ENCODE measurements around the gene ADGRD2. TPM values are rescaled to one million over a fixed set of nuclear protein-coding genes. Genes with fewer than 3 reads are reported as not detected.

Gene ADGRD2
- total RNA-seq, 1 experiment from 2014 or later, result not detected

GRCh38 chr9:124450931-124451661 lies 845 bp downstream of the ADGRD2 start:
- ChIA-PET POLR2A (ENCODE audit: unreplicated experiment) (no interaction called here), CTCF (no interaction called here)
- Histone ChIP-seq H3K27ac (ENCODE audit: low read length) (no peak overlapping the region), H3K9me2 (replicated peaks; ENCODE audit: low read length) (no peaks in the 10 kb centered on the region), H2AFZ (ENCODE audit: low read length) (no peak overlapping the region), H3K79me2 (ENCODE audit: low read length) (no peaks in the 10 kb centered on the region), H3K9ac (ENCODE audit: low read length) (no peak overlapping the region), H3K9me3 (ENCODE audit: low read length) (no peaks in the 10 kb centered on the region), H3F3A (ENCODE audit: low read length, unreplicated experiment) (no peaks in the 10 kb centered on the region), H4K20me1 (ENCODE audit: low read length) (no peaks in the 10 kb centered on the region), H3K4me1 (ENCODE audit: insufficient read depth, low read length) (no peaks in the 10 kb centered on the region), H3K4me2 (ENCODE audit: low read length) (no peak overlapping the region), H3K4me3 (ENCODE audit: low read length) (no peak overlapping the region), H3K36me3 (ENCODE audit: low read depth, low read length) (no peaks in the 10 kb centered on the region), H3K27me3 (ENCODE audit: low read length) (no peaks in the 10 kb centered on the region)
- TF ChIP-seq, protein P1, sequence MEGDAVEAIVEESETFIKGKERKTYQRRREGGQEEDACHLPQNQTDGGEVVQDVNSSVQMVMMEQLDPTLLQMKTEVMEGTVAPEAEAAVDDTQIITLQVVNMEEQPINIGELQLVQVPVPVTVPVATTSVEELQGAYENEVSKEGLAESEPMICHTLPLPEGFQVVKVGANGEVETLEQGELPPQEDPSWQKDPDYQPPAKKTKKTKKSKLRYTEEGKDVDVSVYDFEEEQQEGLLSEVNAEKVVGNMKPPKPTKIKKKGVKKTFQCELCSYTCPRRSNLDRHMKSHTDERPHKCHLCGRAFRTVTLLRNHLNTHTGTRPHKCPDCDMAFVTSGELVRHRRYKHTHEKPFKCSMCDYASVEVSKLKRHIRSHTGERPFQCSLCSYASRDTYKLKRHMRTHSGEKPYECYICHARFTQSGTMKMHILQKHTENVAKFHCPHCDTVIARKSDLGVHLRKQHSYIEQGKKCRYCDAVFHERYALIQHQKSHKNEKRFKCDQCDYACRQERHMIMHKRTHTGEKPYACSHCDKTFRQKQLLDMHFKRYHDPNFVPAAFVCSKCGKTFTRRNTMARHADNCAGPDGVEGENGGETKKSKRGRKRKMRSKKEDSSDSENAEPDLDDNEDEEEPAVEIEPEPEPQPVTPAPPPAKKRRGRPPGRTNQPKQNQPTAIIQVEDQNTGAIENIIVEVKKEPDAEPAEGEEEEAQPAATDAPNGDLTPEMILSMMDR (conservative IDR thresholded peaks at IDR 0.05; ENCODE audit: low read depth, low read length), result no peak
- TF ChIP-seq EZH2phosphoT487 (IDR thresholded peaks at IDR 0.05; ENCODE audit: borderline replicate concordance, low read length) (no peak), EZH2 (IDR thresholded peaks at IDR 0.05; ENCODE audit: low read length, unreplicated experiment) (no peak)
- BruUV-seq (replicated peaks), result no TSS peak
- intact Hi-C loops (cut with micrococcal nuclease), result no loop called here
- ATAC-seq, result no peak
- DNase-seq, result no peak

DNA sequence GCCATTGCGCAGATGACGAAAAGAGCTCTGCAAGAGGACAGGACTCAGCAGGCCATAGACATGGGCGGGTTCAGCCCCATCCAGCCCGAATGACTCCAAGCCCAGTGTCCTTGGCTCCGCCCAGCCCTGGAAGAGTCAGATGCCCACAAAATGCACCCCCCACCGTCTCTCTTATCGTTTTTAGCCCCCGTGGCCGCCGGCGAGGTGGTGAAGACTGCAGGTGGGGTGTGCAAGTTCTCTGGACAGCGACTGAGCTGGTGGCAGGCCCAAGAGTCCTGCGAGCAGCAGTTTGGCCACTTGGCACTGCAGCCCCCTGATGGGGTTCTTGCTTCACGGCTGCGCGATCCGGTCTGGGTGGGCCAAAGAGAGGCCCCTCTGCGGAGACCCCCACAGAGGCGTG lies 2.1 kb downstream of the ADGRD2 start:
- no peak overlapping the region for H3K27ac ChIP-seq (ENCODE audit: low read length)

More for the DNA sequence above, 2.1 kb downstream of the ADGRD2 start:
- no peaks in the 10 kb centered on the region for H3K9me2 ChIP-seq (replicated peaks; ENCODE audit: low read length)
- intact Hi-C loops (cut with micrococcal nuclease), result no loop called here
- H3K4me1 ChIP-seq (ENCODE audit: insufficient read depth, low read length), result no peaks in the 10 kb centered on the region
- no peaks in the 10 kb centered on the region for H3K27me3 ChIP-seq (ENCODE audit: low read length)
- H3K79me2 ChIP-seq (ENCODE audit: low read length), result no peaks in the 10 kb centered on the region
- H3K36me3 ChIP-seq (ENCODE audit: low read depth, low read length), result no peaks in the 10 kb centered on the region
- H3K4me3 ChIP-seq (ENCODE audit: low read length), result no peak overlapping the region
- H4K20me1 ChIP-seq (ENCODE audit: low read length), result no peaks in the 10 kb centered on the region
- H3F3A ChIP-seq (ENCODE audit: low read length, unreplicated experiment), result no peaks in the 10 kb centered on the region
- POLR2A ChIA-PET (ENCODE audit: unreplicated experiment), result no interaction called here
- no peak overlapping the region for H2AFZ ChIP-seq (ENCODE audit: low read length)
- no peak overlapping the region for H3K4me2 ChIP-seq (ENCODE audit: low read length)
- ATAC-seq (no peak), DNase-seq (no peak)
- no TSS peak for BruUV-seq (replicated peaks)
- CTCF ChIA-PET, result no interaction called here
- TF ChIP-seq, protein P1 (conservative IDR thresholded peaks at IDR 0.05; ENCODE audit: low read depth, low read length), result no peak
- no peak for TF ChIP-seq EZH2 (IDR thresholded peaks at IDR 0.05; ENCODE audit: low read length, unreplicated experiment)
- no peak for TF ChIP-seq EZH2phosphoT487 (IDR thresholded peaks at IDR 0.05; ENCODE audit: borderline replicate concordance, low read length)
- no peak overlapping the region for H3K9ac ChIP-seq (ENCODE audit: low read length)
- no peaks in the 10 kb centered on the region for H3K9me3 ChIP-seq (ENCODE audit: low read length)

All from PC-3 (cell line).